GM10266 (cell line): Measurements from ENCODE around the gene PTGER1.

Source experiments
- DNase-seq: peaks from one replicate; pipeline ENCODE4 v3.0.0; 2012; ENCODE audit errors: extremely low spot score
- CTCF ChIP-seq: IDR thresholded peaks from 2 replicates; pipeline ENCODE4 v1.5.1; 2012; ENCODE audit warnings: mild to moderate bottlenecking, low read depth; ENCODE audit not compliant: control insufficient read depth, insufficient read depth; ENCODE audit errors: missing control alignments

Gene PTGER1

GRCh38 chr19:14477418-14478112 is 2.4 kb upstream of the PTGER1 start:
- DNase-seq = no peak
- no peak for TF ChIP-seq CTCF

- TF ChIP-seq CTCF = no peak
- DNase-seq = peak; percentile 33
Observed at GRCh38 chr19:14476673-14477401, 1.7 kb upstream of the PTGER1 start.

GRCh38 chr19:14476327-14476672 is 1.1 kb upstream of the PTGER1 start:
- DNase-seq = no peak
- no peak for TF ChIP-seq CTCF

GRCh38 chr19:14474827-14475226 is 327 bp downstream of the PTGER1 start:
- DNase-seq = peak; percentile 24
- no peak for TF ChIP-seq CTCF

- peak; percentile 46 for DNase-seq
- TF ChIP-seq CTCF = no peak
Observed at GRCh38 chr19:14473978-14474578, 1.1 kb downstream of the PTGER1 start.

- DNase-seq = peak; percentile 53
- TF ChIP-seq CTCF = peak; percentile 20
Observed at GRCh38 chr19:14473073-14473977, 1.8 kb downstream of the PTGER1 start.
